Neuronal stem cell (in vitro differentiated cells): ENCODE results near the gene CRBN.

Source experiments
- DNase-seq: peaks from one replicate; pipeline ENCODE4 v3.0.0-alpha.2; 2013; ENCODE audit warnings: low spot score
- H2AFZ ChIP-seq: one replicate; pipeline ENCODE4 v1.6.1; 2013; ENCODE audit warnings: mild to moderate bottlenecking, low read length, inconsistent platforms
- H2AK5ac ChIP-seq: 2 replicates; pipeline ENCODE4 v1.6.1; 2013; ENCODE audit warnings: low read depth, mild to moderate bottlenecking, inconsistent platforms, low read length, moderate library complexity, mixed read lengths
- H2BK120ac ChIP-seq: 2 replicates; pipeline ENCODE4 v1.6.1; 2013; ENCODE audit warnings: low read depth, mild to moderate bottlenecking, inconsistent platforms, low read length, moderate library complexity, mixed read lengths
- H2BK12ac ChIP-seq: one replicate; pipeline ENCODE4 v1.6.1; 2013; ENCODE audit warnings: low read length, inconsistent platforms
- H2BK15ac ChIP-seq: 2 replicates; pipeline ENCODE4 v1.6.1; 2013; ENCODE audit warnings: mild to moderate bottlenecking, low read length, inconsistent platforms, mixed read lengths
- H2BK5ac ChIP-seq: one replicate; pipeline ENCODE4 v1.6.1; 2013; ENCODE audit warnings: inconsistent platforms, mild to moderate bottlenecking, low read length, moderate library complexity
- H3K14ac ChIP-seq: one replicate; pipeline ENCODE4 v1.6.1; 2013; ENCODE audit warnings: low read length, inconsistent platforms
- H3K18ac ChIP-seq: 2 replicates; pipeline ENCODE4 v1.6.1; 2013; ENCODE audit warnings: low read length, inconsistent platforms
- H3K23ac ChIP-seq: 2 replicates; pipeline ENCODE4 v1.6.1; 2013; ENCODE audit warnings: low read depth, mild to moderate bottlenecking, mixed read lengths, low read length, inconsistent platforms; ENCODE audit not compliant: poor library complexity
- H3K27ac ChIP-seq: replicated peaks from 3 replicates; pipeline ENCODE4 v1.5.1; 2013; ENCODE audit warnings: low read length, inconsistent platforms
- H3K27me3 ChIP-seq, 3 experiments: 2 replicates each; pipeline ENCODE4 v1.6.1; 2013; ENCODE audit warnings: low read length in 3 of 3, mild to moderate bottlenecking in 2 of 3, inconsistent platforms in 1 of 3, low read depth in 1 of 3, mixed read lengths in 1 of 3, moderate library complexity in 1 of 3; ENCODE audit not compliant: control insufficient read depth in 3 of 3, insufficient read depth in 3 of 3
- H3K36me3 ChIP-seq, 2 donors: replicated peaks in 1 of 2; 2 replicates each; pipeline ENCODE4 v1.6.1; 2013; ENCODE audit warnings: low read length in 2 of 2; ENCODE audit not compliant: control insufficient read depth in 2 of 2, insufficient read depth in 2 of 2
- H3K4ac ChIP-seq: 2 replicates; pipeline ENCODE4 v1.6.1; 2013; ENCODE audit warnings: inconsistent platforms, mild to moderate bottlenecking, low read length, moderate library complexity
- H3K4me1 ChIP-seq, 2 donors: 1 replicate in 1 of 2; 2 replicates in 1 of 2; pipeline ENCODE4 v1.6.1; 2013; ENCODE audit warnings: low read length in 2 of 2, low read depth in 1 of 2; ENCODE audit not compliant: control insufficient read depth in 2 of 2, insufficient read depth in 1 of 2
- H3K4me2 ChIP-seq: one replicate; pipeline ENCODE4 v1.6.1; 2013; ENCODE audit warnings: mild to moderate bottlenecking, low read length, inconsistent platforms; ENCODE audit not compliant: insufficient read depth, poor library complexity, severe bottlenecking
- H3K4me3 ChIP-seq, 2 donors: 2 replicates each; pipeline ENCODE4 v1.5.1; 2013; ENCODE audit warnings: low read length in 2 of 2, mild to moderate bottlenecking in 2 of 2, inconsistent platforms in 1 of 2, moderate library complexity in 1 of 2
- H3K79me1 ChIP-seq: one replicate; pipeline ENCODE4 v1.6.1; 2013; ENCODE audit warnings: low read depth, mild to moderate bottlenecking, inconsistent platforms, low read length, moderate library complexity
- H3K9ac ChIP-seq: one replicate; pipeline ENCODE4 v1.6.1; 2013; ENCODE audit warnings: mild to moderate bottlenecking, low read depth, low read length, inconsistent platforms; ENCODE audit not compliant: poor library complexity
- H3K9me3 ChIP-seq, 2 donors: replicated peaks in 1 of 2; 2 replicates each; pipeline versions ENCODE3 to v1.6.1; 2013; ENCODE audit warnings: low read length in 2 of 2, mild to moderate bottlenecking in 2 of 2, inconsistent platforms in 1 of 2, low read depth in 1 of 2, mixed read lengths in 1 of 2, moderate library complexity in 1 of 2; ENCODE audit not compliant: control insufficient read depth in 2 of 2, insufficient read depth in 1 of 2
- H4K8ac ChIP-seq: one replicate; pipeline ENCODE4 v1.6.1; 2013; ENCODE audit warnings: low read depth, mild to moderate bottlenecking, inconsistent platforms, low read length, moderate library complexity
- H4K91ac ChIP-seq: one replicate; pipeline ENCODE4 v1.6.1; 2013; ENCODE audit warnings: low read length, low read depth, mild to moderate bottlenecking, inconsistent platforms; ENCODE audit not compliant: poor library complexity
- WGBS, 2 donors: extraction: QIAGEN DNeasy Blood & Tissue Kit; methylation state at CpG; one replicate each; pipeline ENCODE4 v1.1.7; 2013; ENCODE audit warnings: missing lambda C conversion rate in 2 of 2, mixed read lengths in 1 of 2; ENCODE audit not compliant: insufficient read length in 2 of 2, insufficient replicate concordance in 1 of 2; ENCODE audit errors: extremely low coverage in 2 of 2; 5-methylcytosine and 5-hydroxymethylcytosine counted together

Gene CRBN

GRCh38 chr3:3172627-3173026, 6.9 kb downstream of the CRBN start:
- Histone ChIP-seq H3K14ac (no peak overlapping the region), H3K4me1 (no peaks in the 10 kb centered on the region), H4K8ac (no peak overlapping the region), H4K91ac (no peak overlapping the region), H2BK12ac (no peak overlapping the region), H2BK5ac (no peak overlapping the region), H3K4me2 (no peak overlapping the region), H3K27ac (no peak overlapping the region), H3K18ac (no peak overlapping the region), H3K36me3 (peaks cover 14 to 78% of the 10 kb centered on the region in 2 donors), H3K4ac (no peak overlapping the region), H3K23ac (no peak overlapping the region), H2AFZ (no peak overlapping the region), H2BK120ac (no peak overlapping the region), H2BK15ac (no peak overlapping the region), H3K27me3 (no peaks in the 10 kb centered on the region), H2AK5ac (no peak overlapping the region), H3K9ac (no peak overlapping the region), H3K4me3 (no peak overlapping the region), H3K9me3 (no peaks in the 10 kb centered on the region), H3K79me1 (peaks cover 2% of the 10 kb centered on the region)
- whole genome bisulfite sequencing, 2 donors = no CpG with 5 or more reads among the region's 1 CpG
- DNase-seq = no peak

GRCh38 chr3:3170998-3171397, 8.5 kb downstream of the CRBN start:
- H3K4me2 ChIP-seq = no peak overlapping the region
- no CpG with 5 or more reads among the region's 5 CpGs for WGBS, 2 donors
- no peak overlapping the region for H3K14ac ChIP-seq
- no peaks in the 10 kb centered on the region for H3K79me1 ChIP-seq
- no peak overlapping the region for H3K23ac ChIP-seq
- H3K36me3 ChIP-seq = peaks cover 14 to 94% of the 10 kb centered on the region in 2 donors
- no peak overlapping the region for H3K18ac ChIP-seq
- no peak overlapping the region for H2BK12ac ChIP-seq
- H4K8ac ChIP-seq = no peak overlapping the region
- H2BK15ac ChIP-seq = no peak overlapping the region
- DNase-seq = no peak
- H2BK5ac ChIP-seq = no peak overlapping the region
- no peaks in the 10 kb centered on the region for H3K4me1 ChIP-seq
- no peak overlapping the region for H3K27ac ChIP-seq
- H3K9ac ChIP-seq = no peak overlapping the region
- no peak overlapping the region for H2BK120ac ChIP-seq
- no peak overlapping the region for H2AK5ac ChIP-seq
- no peak overlapping the region for H3K4ac ChIP-seq
- H3K27me3 ChIP-seq = no peaks in the 10 kb centered on the region
- H4K91ac ChIP-seq = no peak overlapping the region
- H3K9me3 ChIP-seq = no peaks in the 10 kb centered on the region
- no peak overlapping the region for H3K4me3 ChIP-seq
- H2AFZ ChIP-seq = no peak overlapping the region

GRCh38 chr3:3165650-3166049, 13.8 kb downstream of the CRBN start:
- Histone ChIP-seq H3K4me1 (no peaks in the 10 kb centered on the region), H2AFZ (no peak overlapping the region), H3K9ac (no peak overlapping the region), H3K4me3 (no peak overlapping the region), H3K14ac (no peak overlapping the region), H3K9me3 (peaks cover 0 to 17% of the 10 kb centered on the region in 2 donors), H4K8ac (no peak overlapping the region), H2AK5ac (no peak overlapping the region), H3K27me3 (no peaks in the 10 kb centered on the region), H3K27ac (no peak overlapping the region), H3K4ac (no peak overlapping the region), H3K18ac (no peak overlapping the region), H2BK5ac (no peak overlapping the region), H2BK12ac (no peak overlapping the region), H2BK120ac (no peak overlapping the region), H3K23ac (no peak overlapping the region), H3K4me2 (no peak overlapping the region), H3K36me3 (peaks cover 16 to 94% of the 10 kb centered on the region in 2 donors), H4K91ac (no peak overlapping the region), H3K79me1 (no peaks in the 10 kb centered on the region), H2BK15ac (no peak overlapping the region)
- no CpG with 5 or more reads among the region's 3 CpGs for WGBS, 2 donors
- no peak for DNase-seq

- Histone ChIP-seq H3K9ac (no peak overlapping the region), H3K27ac (no peak overlapping the region), H3K9me3 (peaks cover 0 to 17% of the 10 kb centered on the region in 2 donors), H4K91ac (no peak overlapping the region), H3K36me3 (peaks cover 13 to 94% of the 10 kb centered on the region in 2 donors), H4K8ac (no peak overlapping the region), H2BK5ac (no peak overlapping the region), H3K4me1 (no peaks in the 10 kb centered on the region), H2AFZ (no peak overlapping the region), H3K14ac (no peak overlapping the region), H2BK120ac (no peak overlapping the region), H2AK5ac (no peak overlapping the region), H3K18ac (no peak overlapping the region), H3K4ac (no peak overlapping the region), H2BK15ac (no peak overlapping the region), H2BK12ac (no peak overlapping the region), H3K23ac (no peak overlapping the region), H3K79me1 (no peaks in the 10 kb centered on the region), H3K27me3 (no peaks in the 10 kb centered on the region), H3K4me3 (no peak overlapping the region), H3K4me2 (no peak overlapping the region)
- WGBS, 2 donors = no CpG with 5 or more reads among the region's 3 CpGs
- DNase-seq = no peak
These were observed 14.2 kb downstream of the CRBN start for GRCh38 chr3:3165241-3165640.
